Stomach (tissue), 4 donors: ENCODE measurements around the gene POU2AF3.

ENCODE experiments used
- POLR2A ChIP-seq, 4 donors: fragments of 450-650 bp; IDR thresholded peaks; one replicate each; pipeline ENCODE4 v1.6.1; 2016; ENCODE audit warnings: antibody characterized with exemption in 4 of 4, control low read depth in 2 of 4, mild to moderate bottlenecking in 1 of 4, moderate library complexity in 1 of 4
- POLR2AphosphoS5 ChIP-seq, 3 donors: sonication (generic); formaldehyde crosslinking; IDR thresholded peaks; one replicate each; pipeline ENCODE4 v1.6.1; 2016; ENCODE audit warnings: antibody characterized with exemption in 3 of 3

DNA sequence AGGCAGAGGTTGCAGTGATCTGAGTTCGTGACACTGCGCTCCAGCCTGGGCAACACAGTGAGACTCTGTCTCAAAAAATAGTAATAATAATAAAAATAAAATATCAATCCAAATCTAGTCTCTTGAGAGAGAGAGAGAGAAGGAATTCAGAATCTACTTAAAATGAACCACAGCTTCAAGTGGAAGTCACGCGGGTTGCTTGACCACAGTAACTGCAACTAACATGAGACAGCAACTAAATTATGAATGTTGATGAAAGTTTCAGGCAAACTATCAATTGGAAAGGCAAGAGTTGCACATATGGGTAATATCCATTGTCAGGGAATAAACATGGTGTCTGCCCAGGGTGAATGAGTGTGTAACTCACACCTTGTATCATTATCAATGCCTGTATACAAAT lies 40.3 kb upstream of the POU2AF3 start:
- TF ChIP-seq POLR2AphosphoS5 (IDR thresholded peaks at IDR 0.05) (no peak), POLR2A (IDR thresholded peaks at IDR 0.05) (no peak)
